GM10266 (cell line): ENCODE results near the gene P2RX3.
"Not testable (repeated sequence)": the region's sequence is repeated elsewhere in the genome, so short reads cannot be mapped to it uniquely, and the experiment has no call there.

Experiments used
- DNase-seq: peaks from one replicate; pipeline ENCODE4 v3.0.0; 2012; ENCODE audit errors: extremely low spot score
- TF ChIP-seq, protein P1 (sequence below): IDR thresholded peaks from 2 replicates; pipeline ENCODE4 v1.5.1; 2012; ENCODE audit warnings: mild to moderate bottlenecking, low read depth; ENCODE audit not compliant: control insufficient read depth, insufficient read depth; ENCODE audit errors: missing control alignments

The P2RX3 gene

DNA sequence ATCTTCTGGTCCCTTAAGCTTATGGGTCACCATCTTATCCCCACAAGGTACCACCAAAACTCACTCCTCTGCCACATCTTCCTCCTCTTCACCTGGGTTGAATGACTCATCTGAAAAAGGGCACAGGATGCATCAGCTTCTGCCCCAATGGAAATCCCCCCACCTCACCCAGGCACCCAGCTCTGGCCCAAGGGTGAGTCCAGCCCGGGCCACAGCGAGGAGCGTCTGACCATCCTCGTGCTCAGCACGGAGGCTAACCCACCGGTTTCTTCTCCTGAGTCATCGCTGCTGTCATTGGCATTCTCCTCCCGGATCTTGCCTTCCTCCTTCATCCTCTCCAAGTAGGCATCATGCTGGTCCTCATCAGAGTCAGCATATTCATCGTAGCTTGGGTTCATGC lies 8.1 kb upstream of the P2RX3 start:
- TF ChIP-seq, protein P1, sequence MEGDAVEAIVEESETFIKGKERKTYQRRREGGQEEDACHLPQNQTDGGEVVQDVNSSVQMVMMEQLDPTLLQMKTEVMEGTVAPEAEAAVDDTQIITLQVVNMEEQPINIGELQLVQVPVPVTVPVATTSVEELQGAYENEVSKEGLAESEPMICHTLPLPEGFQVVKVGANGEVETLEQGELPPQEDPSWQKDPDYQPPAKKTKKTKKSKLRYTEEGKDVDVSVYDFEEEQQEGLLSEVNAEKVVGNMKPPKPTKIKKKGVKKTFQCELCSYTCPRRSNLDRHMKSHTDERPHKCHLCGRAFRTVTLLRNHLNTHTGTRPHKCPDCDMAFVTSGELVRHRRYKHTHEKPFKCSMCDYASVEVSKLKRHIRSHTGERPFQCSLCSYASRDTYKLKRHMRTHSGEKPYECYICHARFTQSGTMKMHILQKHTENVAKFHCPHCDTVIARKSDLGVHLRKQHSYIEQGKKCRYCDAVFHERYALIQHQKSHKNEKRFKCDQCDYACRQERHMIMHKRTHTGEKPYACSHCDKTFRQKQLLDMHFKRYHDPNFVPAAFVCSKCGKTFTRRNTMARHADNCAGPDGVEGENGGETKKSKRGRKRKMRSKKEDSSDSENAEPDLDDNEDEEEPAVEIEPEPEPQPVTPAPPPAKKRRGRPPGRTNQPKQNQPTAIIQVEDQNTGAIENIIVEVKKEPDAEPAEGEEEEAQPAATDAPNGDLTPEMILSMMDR: no peak
- no peak for DNase-seq

- no peak for DNase-seq
- TF ChIP-seq, protein P1: no peak
Observed at GRCh38 chr11:57331720-57332119, 6.4 kb upstream of the P2RX3 start.

DNA sequence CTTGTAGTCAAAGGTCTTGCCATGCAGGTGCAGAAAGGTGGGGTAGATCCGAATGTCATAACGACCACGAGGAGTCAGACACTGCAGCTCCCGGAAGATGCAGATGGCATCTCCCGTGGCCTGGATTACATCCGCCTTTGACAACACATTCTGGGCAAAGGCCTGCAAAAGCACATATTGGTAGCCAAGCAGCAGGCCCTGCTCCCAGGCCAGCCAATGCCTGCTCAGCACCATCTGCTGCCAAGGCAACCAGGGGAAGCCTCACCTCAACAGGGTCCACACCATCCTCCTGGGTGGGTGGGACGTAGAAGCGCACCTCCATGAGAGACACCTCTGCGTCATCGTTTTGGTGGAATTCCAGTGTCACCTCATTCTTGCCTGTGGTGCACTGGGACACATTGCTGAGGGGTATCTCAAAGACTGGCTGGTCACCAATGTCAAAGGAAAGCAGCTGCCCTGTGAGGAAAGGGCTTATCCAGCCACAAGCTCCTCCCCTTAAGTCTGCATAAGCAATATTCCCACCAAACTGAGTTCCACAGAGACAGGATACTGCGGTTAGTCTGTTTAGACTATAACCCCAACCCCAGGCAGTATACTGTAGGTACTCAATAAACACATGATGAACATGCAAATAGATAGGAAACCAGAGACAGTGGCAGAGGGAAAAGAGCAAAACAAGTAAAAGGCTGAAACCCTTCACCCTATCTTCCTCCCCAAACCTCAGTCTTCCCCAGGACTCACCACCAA lies 5.3 kb upstream of the P2RX3 start:
- no peak for DNase-seq
- TF ChIP-seq, protein P1: no peak

- TF ChIP-seq, protein P1: no peak
Observed at GRCh38 chr11:57335023-57335342, 3.2 kb upstream of the P2RX3 start.

DNA sequence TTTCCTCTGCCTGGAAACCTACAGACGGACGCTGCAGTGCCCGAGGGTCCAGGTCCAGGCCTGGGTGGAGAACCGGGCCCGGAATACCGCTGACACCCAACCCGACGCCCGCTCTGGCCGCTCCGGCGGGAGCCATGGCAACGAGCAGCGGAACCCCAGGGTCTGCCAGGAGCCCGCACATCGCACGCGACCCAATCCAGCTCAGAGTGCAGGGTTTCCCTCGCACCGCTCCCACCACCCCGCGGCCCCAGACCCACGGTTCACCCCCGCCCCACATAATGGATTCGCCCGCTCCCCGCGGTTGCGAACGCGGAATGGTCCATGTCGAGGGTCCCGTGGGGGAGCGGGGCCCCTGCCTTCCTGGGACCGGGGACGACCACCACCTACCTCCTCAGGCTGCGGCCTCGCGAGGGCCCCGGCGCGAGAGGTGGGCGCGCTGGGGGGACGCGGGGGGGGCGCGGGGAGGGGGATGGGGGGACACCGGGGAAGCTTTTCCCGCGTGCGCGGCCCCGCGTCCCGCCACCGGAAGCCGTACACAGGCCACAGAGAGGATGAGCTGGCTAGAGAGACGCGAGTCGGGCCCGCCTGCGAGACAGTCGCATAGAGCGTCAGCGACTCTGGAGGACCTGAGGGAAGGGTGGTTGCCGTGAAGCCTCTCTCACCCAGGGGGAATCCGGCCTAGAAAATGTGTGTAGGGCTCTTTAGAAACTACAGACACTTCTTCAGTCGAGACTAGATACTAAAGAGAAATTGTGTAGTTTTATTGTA lies 2.6 kb upstream of the P2RX3 start, which contains the start of gene SSRP1:
SSRP1 (minus strand) TSS at position 550 of the 768 bp plus-strand sequence. CDS start 771 bp downstream, outside the sequence.
- DNase-seq: peak; percentile 93
- TF ChIP-seq, protein P1: peak; percentile 31

More at GRCh38 chr11:57335023-57335342, 3.2 kb upstream of the P2RX3 start:
- DNase-seq: no peak

DNA sequence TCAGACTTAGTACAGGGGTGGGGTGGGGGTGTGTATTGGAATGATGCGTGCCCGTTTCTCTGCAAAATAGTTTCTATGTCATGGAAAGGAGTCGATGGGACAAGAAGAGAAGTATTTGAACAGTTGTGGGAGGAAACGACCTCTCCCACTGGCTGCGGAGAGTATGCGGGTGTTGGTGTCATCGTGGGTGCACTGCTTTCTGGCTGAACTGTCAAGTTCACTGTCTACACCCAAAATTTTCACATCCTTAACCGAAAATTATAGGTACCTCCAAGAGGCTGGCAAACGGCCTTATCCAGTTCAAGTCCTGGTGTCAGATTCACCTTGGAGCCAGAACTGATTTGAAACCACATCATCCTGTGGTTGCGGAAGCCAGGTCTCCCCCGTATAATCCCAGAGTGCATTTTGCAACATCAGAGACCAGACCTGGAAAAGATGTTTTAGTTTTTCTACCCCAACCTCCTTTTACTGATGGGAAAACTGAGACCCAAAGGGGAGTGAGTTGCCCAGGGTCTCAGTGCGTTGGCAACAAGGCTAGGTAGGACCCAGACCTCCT lies 2.0 kb upstream of the P2RX3 start:
- no peak for DNase-seq
- TF ChIP-seq, protein P1: no peak

GRCh38 chr11:57336856-57337255 lies 1.3 kb upstream of the P2RX3 start:
- DNase-seq: not testable (repeated sequence)
